Prostate gland (tissue), 2 donors: Measurements from ENCODE around the gene METAP2. TPM values are rescaled to one million over a fixed set of nuclear protein-coding genes. Genes with fewer than 3 reads are reported as not detected.
"Not testable (repeated sequence)": the region's sequence is repeated elsewhere in the genome, so short reads cannot be mapped to it uniquely, and the experiment has no call there.

Experiments used
- DNase-seq: peaks from one replicate; pipeline ENCODE4 v3.0.0-alpha.2; 2019; ENCODE audit warnings: low spot score
- H3K27ac ChIP-seq, 2 donors: fragments of 200-600 bp; sonication (generic); 2 replicates each; pipeline ENCODE4 v1.5.1; 2017 to 2019
- H3K27me3 ChIP-seq: fragments of 200-600 bp; sonication (generic); replicated peaks from 2 replicates; pipeline ENCODE4 v1.5.1; 2019; ENCODE audit not compliant: insufficient read depth
- H3K36me3 ChIP-seq, 2 donors: fragments of 200-600 bp; sonication (generic); 1 replicate in 1 of 2; 2 replicates in 1 of 2; pipeline versions ENCODE4 v1.5.1 to v1.8.1; 2017 to 2019
- H3K4me1 ChIP-seq: fragments of 200-600 bp; sonication (generic); replicated peaks from 2 replicates; pipeline ENCODE4 v1.5.1; 2019
- H3K4me3 ChIP-seq, 2 donors: fragments of 200-600 bp; sonication (generic); 2 replicates each; pipeline ENCODE4 v1.5.1; 2017 to 2019
- H3K9me3 ChIP-seq: fragments of 200-600 bp; sonication (generic); 2 replicates; pipeline ENCODE4 v1.5.1; 2017
- CTCF ChIP-seq, 4 experiments: fragments of 200-600 bp in 2 of 4; fragments of 450-650 bp in 2 of 4; sonication (generic) in 2 of 4; IDR thresholded peaks; 1 replicate in 3 of 4; 2 replicates in 1 of 4; pipeline ENCODE4 v1.5.1; 2016 to 2019; ENCODE audit warnings: antibody characterized with exemption in 4 of 4, mild to moderate bottlenecking in 2 of 4, moderate library complexity in 2 of 4
- POLR2A ChIP-seq: fragments of 450-650 bp; IDR thresholded peaks from one replicate; pipeline ENCODE4 v1.6.1; 2016; ENCODE audit warnings: antibody characterized with exemption, mild to moderate bottlenecking
- POLR2AphosphoS5 ChIP-seq: sonication (generic); formaldehyde crosslinking; IDR thresholded peaks from one replicate; pipeline ENCODE4 v1.6.1; 2017; ENCODE audit warnings: antibody characterized with exemption
- WGBS: methylation state at CpG from one replicate; pipeline ENCODE4 v1.1.5; 2018; 5-methylcytosine and 5-hydroxymethylcytosine counted together
- intact Hi-C: fragments of 100-400 bp; cut with DNase I; formaldehyde crosslinking; loops from one replicate; pipeline ENCODE4 v1.14.2; 2022
- total RNA-seq, 2 donors: library from RNA; depleted of rRNA; stranded (reverse); fragments of >200 nt; gene quantifications; one replicate each; pipeline ENCODE4 v1.1.0, GENCODE V29; 2016

The METAP2 gene
- total RNA-seq, 2 donors from 2014 or later = 46.4 to 61.7 TPM

GRCh38 chr12:95445884-95446505, 28.0 kb upstream of the METAP2 start:
- Histone ChIP-seq H3K9me3 (no peaks in the 10 kb centered on the region), H3K36me3 (no peaks in the 10 kb centered on the region), H3K27ac (no peak overlapping the region), H3K4me1 (no peaks in the 10 kb centered on the region), H3K4me3 (no peak overlapping the region), H3K27me3 (no peaks in the 10 kb centered on the region)
- WGBS = 80% methylated on average over 8 of the region's 8 CpGs
- no peak for TF ChIP-seq CTCF (IDR thresholded peaks at IDR 0.05)
- TF ChIP-seq POLR2AphosphoS5 = no peak
- TF ChIP-seq POLR2A = no peak
- intact Hi-C loops = no loop called here
- no peak for DNase-seq

GRCh38 chr12:95446506-95446900, 27.4 kb upstream of the METAP2 start:
- Histone ChIP-seq H3K9me3 (no peaks in the 10 kb centered on the region), H3K27me3 (no peaks in the 10 kb centered on the region), H3K36me3 (no peaks in the 10 kb centered on the region), H3K4me3 (no peak overlapping the region), H3K27ac (no peak overlapping the region), H3K4me1 (no peaks in the 10 kb centered on the region)
- no peak for DNase-seq
- WGBS = 27% methylated on average over 22 of the region's 22 CpGs
- TF ChIP-seq POLR2A = no peak
- TF ChIP-seq CTCF (IDR thresholded peaks at IDR 0.05) = no peak
- TF ChIP-seq POLR2AphosphoS5 = no peak
- intact Hi-C loops = no loop called here

- H3K27ac ChIP-seq, DNase-seq, H3K36me3 ChIP-seq, H3K4me1 ChIP-seq, H3K9me3 ChIP-seq, H3K27me3 ChIP-seq, H3K4me3 ChIP-seq, intact Hi-C loops: not testable (repeated sequence)
- WGBS = 33% methylated on average over 1 of the region's 1 CpG
These were observed 24.3 kb upstream of the METAP2 start for GRCh38 chr12:95449656-95450055.

GRCh38 chr12:95452501-95452900, 21.5 kb upstream of the METAP2 start:
- H3K27ac ChIP-seq, intact Hi-C loops, H3K4me3 ChIP-seq, DNase-seq, H3K9me3 ChIP-seq, H3K36me3 ChIP-seq, H3K27me3 ChIP-seq, H3K4me1 ChIP-seq: not testable (repeated sequence)
- 85% methylated on average over 2 of the region's 2 CpGs for WGBS

GRCh38 chr12:95453881-95454280, 20.1 kb upstream of the METAP2 start:
- WGBS = 89% methylated on average over 1 of the region's 1 CpG
- H3K9me3 ChIP-seq, H3K4me3 ChIP-seq, H3K36me3 ChIP-seq, H3K4me1 ChIP-seq, DNase-seq, H3K27ac ChIP-seq, H3K27me3 ChIP-seq, intact Hi-C loops: not testable (repeated sequence)

- H3K4me3 ChIP-seq, H3K9me3 ChIP-seq, H3K36me3 ChIP-seq, H3K4me1 ChIP-seq, H3K27ac ChIP-seq, H3K27me3 ChIP-seq, intact Hi-C loops, DNase-seq: not testable (repeated sequence)
- WGBS = 90% methylated on average over 6 of the region's 6 CpGs
These were observed 19.2 kb upstream of the METAP2 start for GRCh38 chr12:95454780-95455215.

GRCh38 chr12:95457605-95458004, 16.3 kb upstream of the METAP2 start:
- H3K4me3 ChIP-seq, DNase-seq, H3K36me3 ChIP-seq, intact Hi-C loops, H3K27ac ChIP-seq, H3K4me1 ChIP-seq, H3K27me3 ChIP-seq, H3K9me3 ChIP-seq: not testable (repeated sequence)
- 87% methylated on average over 8 of the region's 8 CpGs for WGBS
